ENCODE measurements around the gene CLTA.

GRCh38 chr9:36163786-36164170 is 26.9 kb upstream of the CLTA start:
- TF ChIP-seq POLR2A (IDR thresholded peaks at IDR 0.05; ENCODE audit: low read length) (no peak), GATA1 (IDR thresholded peaks at IDR 0.05; ENCODE audit: low read depth, low read length) (no peak)

Data from erythroblast (primary cell).